Fibroblast of skin of back (primary cell): ENCODE data around the gene RORB.

ENCODE experiments used
- DNase-seq: peaks from one replicate; pipeline ENCODE4 v3.0.0-alpha.2; 2013

The RORB gene

DNA sequence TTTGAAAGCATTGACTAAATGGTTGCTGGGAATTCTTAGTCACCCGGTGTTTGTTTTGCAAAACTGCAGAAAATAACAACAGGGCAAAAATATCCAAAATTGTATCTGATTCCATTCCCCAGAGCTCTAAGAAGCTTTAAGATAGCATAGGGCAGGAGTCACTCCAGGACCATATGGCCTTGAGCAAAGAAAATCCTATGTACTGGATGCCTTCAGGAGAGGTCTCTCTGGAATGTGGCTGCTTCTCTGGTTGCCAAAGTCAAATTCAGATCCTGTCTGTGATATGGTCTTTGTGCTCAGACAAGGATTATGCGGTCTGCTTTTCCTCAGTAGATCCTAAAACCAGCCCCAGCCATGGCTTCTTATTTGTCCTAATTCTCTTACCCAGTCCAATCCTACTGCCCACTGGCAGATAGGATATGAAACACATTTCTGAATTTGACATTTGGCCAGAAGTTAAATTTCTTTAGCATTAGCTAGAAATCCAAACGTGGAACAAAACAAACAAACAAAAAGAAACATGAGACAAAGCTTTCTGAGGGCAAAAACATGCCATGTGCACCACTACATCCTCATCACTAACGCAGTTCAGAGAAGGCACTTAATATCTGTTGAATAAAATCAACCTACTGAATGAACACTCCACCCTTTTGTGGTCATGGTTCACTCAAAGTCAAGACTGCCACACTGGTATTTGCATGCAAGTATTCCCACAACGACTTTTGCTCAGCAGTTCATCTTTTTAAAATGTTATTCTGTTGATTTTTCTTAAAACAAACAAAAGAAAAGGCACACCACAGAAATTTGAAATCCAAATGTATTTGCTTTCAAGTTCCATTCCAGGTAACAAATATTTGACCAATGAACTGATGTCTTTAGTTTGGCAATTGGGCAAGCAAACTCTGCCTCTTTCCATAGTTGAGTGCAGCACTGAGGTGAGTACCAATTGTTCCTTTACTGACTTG lies 224.8 kb downstream of the RORB start:
- no peak for DNase-seq

DNA sequence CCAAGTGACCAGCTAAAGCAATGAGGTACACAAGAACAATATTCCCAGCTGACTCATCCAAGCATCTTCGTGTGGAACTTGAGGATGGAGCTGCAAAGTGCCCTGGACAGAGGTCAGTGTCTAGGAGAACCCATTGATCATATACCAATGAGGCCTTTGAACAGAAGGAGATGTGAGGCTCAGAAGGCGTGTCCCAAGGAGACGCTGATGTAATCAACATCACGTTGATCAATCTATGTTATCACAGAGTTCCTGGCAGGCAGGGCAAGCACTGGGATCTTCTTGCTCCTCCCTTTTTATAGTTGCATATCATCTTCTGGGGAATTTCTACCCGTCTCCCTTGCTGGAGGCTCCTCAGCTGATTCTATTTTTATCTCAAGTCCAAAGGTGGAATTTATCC lies 227.2 kb downstream of the RORB start:
- no peak for DNase-seq

DNA sequence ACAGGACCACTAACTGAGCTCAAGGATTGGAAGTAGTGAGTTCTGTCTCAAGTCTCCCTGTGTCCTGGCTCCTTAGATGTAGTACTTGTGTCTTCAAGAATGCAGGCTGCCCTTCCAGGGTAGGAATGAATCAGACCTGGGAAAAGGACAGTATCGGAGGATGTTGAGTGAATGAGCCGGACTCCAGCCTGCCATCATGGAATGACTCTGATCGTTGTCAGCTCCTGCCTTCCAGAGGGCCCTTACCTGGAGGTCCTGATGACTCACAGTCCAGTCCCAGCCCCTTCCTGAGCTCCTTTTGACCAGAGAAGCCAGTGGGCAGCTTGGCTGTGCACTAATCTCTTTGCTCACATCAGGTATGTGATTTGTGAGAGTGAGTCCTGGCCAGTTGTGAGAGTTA lies 229.4 kb downstream of the RORB start:
- DNase-seq = no peak

DNA sequence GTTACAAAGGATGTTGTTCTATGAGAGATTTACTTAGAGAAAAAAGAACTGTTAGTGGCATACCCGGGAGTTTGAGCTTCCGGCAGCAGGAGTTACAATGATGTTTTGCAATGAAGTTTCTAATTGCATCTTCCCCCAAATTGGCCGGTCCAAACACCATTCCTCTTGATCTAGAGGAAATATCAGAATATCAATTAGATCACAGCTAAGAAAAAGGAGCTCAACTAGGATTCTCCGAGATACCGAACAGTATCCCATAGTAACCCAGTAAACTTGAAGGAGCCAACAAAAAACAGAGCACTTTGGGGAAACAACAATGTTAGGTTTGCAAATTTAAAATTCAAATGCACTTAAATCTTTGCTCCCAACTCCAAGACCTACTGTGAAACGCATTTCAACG lies 231.0 kb downstream of the RORB start:
- no peak for DNase-seq

DNA sequence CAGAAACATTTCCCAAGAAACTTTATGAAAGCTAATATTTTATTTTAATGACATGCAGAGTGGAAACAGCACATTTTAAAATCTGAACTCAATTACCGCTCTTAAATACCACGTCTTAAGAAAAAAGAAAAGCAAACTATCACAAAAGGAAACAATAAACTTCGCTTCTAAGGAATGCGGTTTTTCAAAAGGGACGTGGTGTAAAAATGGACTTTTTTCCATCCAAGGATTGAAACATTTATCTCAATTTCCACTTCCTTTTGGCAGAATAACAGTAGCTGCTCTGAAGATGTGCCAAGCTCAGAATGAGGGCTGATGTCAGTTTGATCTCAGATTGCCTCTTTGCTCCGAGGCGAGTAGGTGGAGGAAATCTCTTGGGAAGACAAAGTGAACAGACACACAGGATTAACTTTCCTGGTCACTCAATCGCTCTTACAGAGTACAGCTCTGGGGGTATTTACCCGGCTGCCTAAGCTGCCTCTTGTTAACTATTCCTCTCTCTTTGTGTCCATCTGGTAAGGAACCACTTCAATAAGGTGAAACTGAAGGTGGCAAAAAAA lies 232.1 kb downstream of the RORB start:
- peak; percentile 2 for DNase-seq

DNA sequence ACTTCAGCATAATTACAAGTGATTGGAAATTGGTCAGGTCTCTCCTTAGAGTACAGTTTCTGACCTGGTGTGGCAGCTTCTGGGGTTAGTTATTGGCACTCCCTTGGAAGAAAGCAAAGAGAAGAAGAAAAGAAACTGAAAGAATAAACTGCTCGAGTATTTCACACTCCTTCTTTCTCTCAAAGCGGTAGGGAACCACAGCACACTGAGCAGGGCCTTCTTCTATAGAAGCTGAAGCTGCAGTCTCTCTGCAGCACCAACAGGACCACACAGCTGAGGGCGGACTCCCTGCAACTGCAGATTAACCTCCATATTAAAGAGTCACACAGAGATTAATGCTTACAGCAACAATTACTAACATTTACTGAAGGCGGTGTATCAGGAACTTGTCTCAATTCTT lies 238.6 kb downstream of the RORB start:
- no peak for DNase-seq

DNA sequence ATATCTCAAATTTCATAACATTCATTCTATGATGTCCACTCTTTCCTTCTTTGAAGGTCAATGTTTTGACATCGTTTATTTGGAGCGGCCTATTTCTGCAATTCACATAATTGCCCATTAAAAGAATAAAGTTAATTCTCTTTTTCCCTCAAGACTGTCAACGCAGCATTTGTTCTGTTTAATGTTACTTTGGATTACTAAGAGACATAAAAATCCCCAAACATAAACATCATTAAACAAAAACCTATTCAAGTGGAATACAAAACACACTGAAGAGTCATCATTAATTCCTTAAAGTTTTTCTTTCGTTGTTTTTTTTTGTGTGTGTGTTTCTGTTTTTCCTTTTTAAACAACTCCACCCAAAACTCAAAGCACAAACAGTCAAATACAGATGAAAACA lies 239.5 kb downstream of the RORB start:
- no peak for DNase-seq

DNA sequence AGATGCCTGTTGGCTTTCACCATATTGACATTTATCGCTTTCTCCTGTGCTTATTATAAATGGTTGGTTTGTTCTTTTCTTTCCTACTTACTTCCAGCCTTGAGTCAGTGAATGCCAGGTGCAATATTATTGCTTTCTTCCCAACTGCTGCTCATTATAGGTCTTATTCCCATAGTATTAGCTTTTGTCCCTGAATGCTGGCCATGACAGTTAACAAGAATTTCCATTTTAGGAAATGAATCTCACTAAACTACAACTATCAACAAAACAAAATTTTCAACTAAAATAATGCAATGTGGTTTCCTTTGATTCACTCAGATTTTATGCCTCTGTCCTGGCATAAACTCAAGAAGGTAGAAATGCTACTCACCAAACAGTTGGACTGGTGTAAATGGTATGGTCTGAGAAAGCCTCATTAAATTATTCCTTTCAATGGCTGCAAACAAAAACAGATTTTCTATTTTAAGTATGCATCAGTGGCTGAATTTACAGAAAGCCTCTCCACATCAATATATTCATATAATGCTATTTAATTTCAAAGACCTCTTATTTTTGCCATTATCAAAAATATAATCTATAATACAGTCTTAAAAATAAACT lies 245.2 kb downstream of the RORB start:
- no peak for DNase-seq
